HepG2 (cell line): ENCODE results near the gene FAM149A. TPM values are rescaled to one million over a fixed set of nuclear protein-coding genes. Genes with fewer than 3 reads are reported as not detected.

ENCODE experiments used
- ADNP ChIP-seq: sonication (generic); formaldehyde crosslinking; IDR thresholded peaks from 2 replicates; pipeline ENCODE4 v1.4.0; 2020; ENCODE audit warnings: missing genetic modification reagents
- ETV6 ChIP-seq: sonication (generic); formaldehyde crosslinking; conservative IDR thresholded peaks from 2 replicates; pipeline ENCODE4 v1.4.0; 2020; ENCODE audit warnings: missing genetic modification reagents
- FLYWCH1 ChIP-seq: sonication (generic); formaldehyde crosslinking; IDR thresholded peaks from 2 replicates; pipeline ENCODE4 v1.8.1; 2023; ENCODE audit warnings: mild to moderate bottlenecking, missing genetic modification reagents
- HDAC1 ChIP-seq: sonication (generic); formaldehyde crosslinking; IDR thresholded peaks from 2 replicates; pipeline ENCODE4 v1.5.1; 2020; ENCODE audit warnings: mild to moderate bottlenecking, missing genetic modification reagents
- HNF4G ChIP-seq, 2 experiments: sonication (generic) in 1 of 2; formaldehyde crosslinking in 1 of 2; IDR thresholded peaks; 2 replicates each; pipeline versions ENCODE4 v1.4.0 to v1.6.1; 2011 to 2020; ENCODE audit warnings: borderline replicate concordance in 2 of 2, low read depth in 2 of 2, mild to moderate bottlenecking in 2 of 2, low read length in 1 of 2, missing genetic modification reagents in 1 of 2, moderate library complexity in 1 of 2
- HNRNPL ChIP-seq: fragments of 200-400 bp; formaldehyde crosslinking; IDR thresholded peaks from 2 replicates; pipeline ENCODE4 v1.6.1; 2017; ENCODE audit warnings: mild to moderate bottlenecking, low read depth, low read length
- KAT8 ChIP-seq: IDR thresholded peaks from 2 replicates; pipeline ENCODE4 v1.6.1; 2016; ENCODE audit warnings: missing genetic modification reagents, missing compliant biosample characterization
- KDM6A ChIP-seq: IDR thresholded peaks from 2 replicates; pipeline ENCODE4 v1.6.1; 2016; ENCODE audit warnings: low read depth
- MAFF ChIP-seq: IDR thresholded peaks from 2 replicates; pipeline ENCODE4 v1.6.1; 2011; ENCODE audit warnings: low read depth, low read length, improper control_type of control experiment
- MIER2 ChIP-seq: IDR thresholded peaks from 2 replicates; pipeline ENCODE4 v1.6.1; 2016; ENCODE audit warnings: missing biosample characterization, missing genetic modification reagents
- POGZ ChIP-seq: sonication (generic); formaldehyde crosslinking; IDR thresholded peaks from 2 replicates; pipeline ENCODE4 v1.4.0; 2020; ENCODE audit warnings: mild to moderate bottlenecking, missing genetic modification reagents
- RCOR2 ChIP-seq: IDR thresholded peaks from 2 replicates; pipeline ENCODE4 v1.6.1; 2016; ENCODE audit warnings: missing biosample characterization, missing genetic modification reagents
- SP2 ChIP-seq: sonication (generic); formaldehyde crosslinking; IDR thresholded peaks from 2 replicates; pipeline ENCODE4 v1.5.1; 2020; ENCODE audit warnings: mild to moderate bottlenecking, missing genetic modification reagents
- SPEN ChIP-seq: sonication (generic); formaldehyde crosslinking; IDR thresholded peaks from 2 replicates; pipeline ENCODE4 v1.5.1; 2020; ENCODE audit warnings: low read depth, mild to moderate bottlenecking, missing genetic modification reagents
- TOPORS ChIP-seq: sonication (generic); formaldehyde crosslinking; IDR thresholded peaks from 2 replicates; pipeline ENCODE4 v1.8.0; 2023; ENCODE audit warnings: mild to moderate bottlenecking, missing genetic modification reagents
- XRCC5 ChIP-seq: fragments of 200-400 bp; formaldehyde crosslinking; optimal IDR thresholded peaks from 2 replicates; pipeline ENCODE3; 2017; ENCODE audit warnings: mild to moderate bottlenecking, low read length
- ZBTB3 ChIP-seq: sonication (generic); formaldehyde crosslinking; IDR thresholded peaks from 2 replicates; pipeline ENCODE4 v1.4.0; 2020; ENCODE audit warnings: low read depth, mild to moderate bottlenecking, moderate library complexity, missing genetic modification reagents, borderline replicate concordance
- ZFP36L2 ChIP-seq: sonication (generic); formaldehyde crosslinking; IDR thresholded peaks from 2 replicates; pipeline ENCODE4 v1.4.0; 2020; ENCODE audit warnings: missing genetic modification reagents
- ZFP62 ChIP-seq: sonication (generic); formaldehyde crosslinking; IDR thresholded peaks from 2 replicates; pipeline ENCODE4 v1.4.0; 2020; ENCODE audit warnings: missing genetic modification reagents
- ZNF12 ChIP-seq: sonication (generic); formaldehyde crosslinking; IDR thresholded peaks from 2 replicates; pipeline ENCODE4 v1.5.0; 2020; ENCODE audit warnings: missing genetic modification reagents
- ZNF558 ChIP-seq: sonication (generic); formaldehyde crosslinking; IDR thresholded peaks from 2 replicates; pipeline ENCODE4 v1.9.0; 2022; ENCODE audit warnings: mild to moderate bottlenecking, missing genetic modification reagents, borderline replicate concordance
- ZNF7 ChIP-seq: IDR thresholded peaks from 2 replicates; pipeline ENCODE4 v1.6.1; 2016; ENCODE audit warnings: missing biosample characterization, missing genetic modification reagents
- polyA plus RNA-seq, 8 experiments: library from polyadenylated mRNA; depleted of rRNA in 3 of 8; stranded (reverse) in 7 of 8; unstranded in 1 of 8; fragments of >200 nt; fragmentation: Illumina TruSeq in 4 of 8; extraction: Trizol in 4 of 8; gene quantifications; 2 replicates each; pipeline versions ENCODE4 v1.2.1 to v1.2.3, GENCODE V29; 2011 to 2016; ENCODE audit warnings: low read depth in 4 of 8, missing spikeins in 1 of 8, mixed read lengths in 1 of 8; ENCODE audit not compliant: insufficient read depth in 1 of 8
- total RNA-seq, 5 experiments: library from RNA; depleted of rRNA; stranded (reverse); fragments of >200 nt; fragmentation: Illumina TruSeq; extraction: Trizol; gene quantifications; 2 replicates each; pipeline ENCODE4 v1.2.3, GENCODE V29; 2016; ENCODE audit warnings: low read depth in 1 of 5
- TF ChIP-seq, protein P1 (sequence below): sonication (generic); formaldehyde crosslinking; IDR thresholded peaks from 2 replicates; pipeline ENCODE4 v1.5.0; 2020; ENCODE audit warnings: mild to moderate bottlenecking, missing genetic modification reagents, moderate library complexity
- TF ChIP-seq, protein P2 (sequence below): sonication (generic); formaldehyde crosslinking; IDR thresholded peaks from 2 replicates; pipeline ENCODE4 v1.5.0; 2020; ENCODE audit warnings: missing genetic modification reagents
- TF ChIP-seq, protein P3 (sequence below): sonication (generic); formaldehyde crosslinking; IDR thresholded peaks from 2 replicates; pipeline ENCODE4 v1.5.0; 2020; ENCODE audit warnings: missing genetic modification reagents

The FAM149A gene
- total and polyA plus RNA-seq, 2 of the 13 experiments (the other 11 are each of a cell fraction or from before 2014, with no cell fraction given), result not detected

DNA sequence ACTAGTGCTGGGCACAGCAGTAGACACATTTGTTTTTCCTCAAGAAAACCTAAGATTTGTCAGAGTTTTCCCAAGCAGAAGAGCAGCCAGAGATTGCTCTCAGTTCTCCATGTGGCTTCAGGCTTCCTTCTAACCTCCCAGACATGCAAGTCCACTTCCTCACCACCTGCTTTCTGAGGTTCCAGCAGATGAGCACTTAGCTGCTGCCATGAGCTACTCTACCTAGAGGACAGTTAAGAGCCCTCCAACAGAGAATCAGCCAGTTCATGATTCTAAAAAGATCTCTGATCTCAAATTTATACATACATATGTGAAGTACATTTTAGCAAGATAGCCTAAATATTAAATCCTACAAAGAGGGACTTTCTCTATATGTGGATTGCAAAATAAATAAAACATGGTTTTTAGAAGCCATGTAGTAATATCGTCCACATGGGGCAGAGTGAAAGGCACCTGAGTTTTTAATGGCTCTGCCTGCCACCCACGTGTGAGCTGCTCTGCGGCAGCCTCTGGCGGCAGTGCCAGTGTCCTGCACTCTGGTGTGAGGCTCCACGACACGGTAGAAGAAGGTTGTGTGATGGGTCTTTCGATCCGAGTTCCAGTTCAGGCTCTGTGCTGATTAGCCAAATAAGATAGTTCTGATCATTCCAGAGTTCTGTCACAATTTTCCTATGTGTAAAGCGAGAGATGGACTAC is 97.2 kb downstream of the FAM149A start (continued):
- TF ChIP-seq HNRNPL (0 out of 2 replicates have a peak, but pooled peaks have one; percentile 59), HNF4G (IDR thresholded peaks at IDR 0.05; ENCODE audit: borderline replicate concordance, low read depth, low read length) (no peak), HNF4G (CRISPR knock-in tag; IDR thresholded peaks at IDR 0.05; ENCODE audit: borderline replicate concordance, low read depth) (no peak), FLYWCH1 (CRISPR knock-in tag) (no peak), ZNF558 (no peak), RCOR2 (0 out of 2 replicates have a peak, but pooled peaks have one; percentile 30), KDM6A (CRISPR knock-in tag) (no peak), MIER2 (CRISPR knock-in tag) (0 out of 2 replicates have a peak, but pooled peaks have one; percentile 25), ADNP (CRISPR knock-in tag) (no peak), ETV6 (CRISPR knock-in tag) (no peak), XRCC5 (peak; percentile 79), SPEN (CRISPR knock-in tag) (no peak), MAFF (no peak), ZNF7 (CRISPR knock-in tag) (no peak), ZFP62 (CRISPR knock-in tag) (no peak), ZBTB3 (CRISPR knock-in tag) (no peak), ZFP36L2 (CRISPR knock-in tag) (no peak), HDAC1 (CRISPR knock-in tag) (peak; percentile 43), ZNF12 (CRISPR knock-in tag) (no peak), KAT8 (CRISPR knock-in tag) (peak; percentile 49; the same call in 1 of the 2 replicates), POGZ (peak; percentile 64), TOPORS (no peak), SP2 (CRISPR knock-in tag) (no peak)
- TF ChIP-seq, protein P1, sequence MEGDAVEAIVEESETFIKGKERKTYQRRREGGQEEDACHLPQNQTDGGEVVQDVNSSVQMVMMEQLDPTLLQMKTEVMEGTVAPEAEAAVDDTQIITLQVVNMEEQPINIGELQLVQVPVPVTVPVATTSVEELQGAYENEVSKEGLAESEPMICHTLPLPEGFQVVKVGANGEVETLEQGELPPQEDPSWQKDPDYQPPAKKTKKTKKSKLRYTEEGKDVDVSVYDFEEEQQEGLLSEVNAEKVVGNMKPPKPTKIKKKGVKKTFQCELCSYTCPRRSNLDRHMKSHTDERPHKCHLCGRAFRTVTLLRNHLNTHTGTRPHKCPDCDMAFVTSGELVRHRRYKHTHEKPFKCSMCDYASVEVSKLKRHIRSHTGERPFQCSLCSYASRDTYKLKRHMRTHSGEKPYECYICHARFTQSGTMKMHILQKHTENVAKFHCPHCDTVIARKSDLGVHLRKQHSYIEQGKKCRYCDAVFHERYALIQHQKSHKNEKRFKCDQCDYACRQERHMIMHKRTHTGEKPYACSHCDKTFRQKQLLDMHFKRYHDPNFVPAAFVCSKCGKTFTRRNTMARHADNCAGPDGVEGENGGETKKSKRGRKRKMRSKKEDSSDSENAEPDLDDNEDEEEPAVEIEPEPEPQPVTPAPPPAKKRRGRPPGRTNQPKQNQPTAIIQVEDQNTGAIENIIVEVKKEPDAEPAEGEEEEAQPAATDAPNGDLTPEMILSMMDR (CRISPR knock-in tag), result peak; percentile 82
- TF ChIP-seq, protein P2, sequence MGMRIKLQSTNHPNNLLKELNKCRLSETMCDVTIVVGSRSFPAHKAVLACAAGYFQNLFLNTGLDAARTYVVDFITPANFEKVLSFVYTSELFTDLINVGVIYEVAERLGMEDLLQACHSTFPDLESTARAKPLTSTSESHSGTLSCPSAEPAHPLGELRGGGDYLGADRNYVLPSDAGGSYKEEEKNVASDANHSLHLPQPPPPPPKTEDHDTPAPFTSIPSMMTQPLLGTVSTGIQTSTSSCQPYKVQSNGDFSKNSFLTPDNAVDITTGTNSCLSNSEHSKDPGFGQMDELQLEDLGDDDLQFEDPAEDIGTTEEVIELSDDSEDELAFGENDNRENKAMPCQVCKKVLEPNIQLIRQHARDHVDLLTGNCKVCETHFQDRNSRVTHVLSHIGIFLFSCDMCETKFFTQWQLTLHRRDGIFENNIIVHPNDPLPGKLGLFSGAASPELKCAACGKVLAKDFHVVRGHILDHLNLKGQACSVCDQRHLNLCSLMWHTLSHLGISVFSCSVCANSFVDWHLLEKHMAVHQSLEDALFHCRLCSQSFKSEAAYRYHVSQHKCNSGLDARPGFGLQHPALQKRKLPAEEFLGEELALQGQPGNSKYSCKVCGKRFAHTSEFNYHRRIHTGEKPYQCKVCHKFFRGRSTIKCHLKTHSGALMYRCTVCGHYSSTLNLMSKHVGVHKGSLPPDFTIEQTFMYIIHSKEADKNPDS (CRISPR knock-in tag), result no peak
- TF ChIP-seq, protein P3, sequence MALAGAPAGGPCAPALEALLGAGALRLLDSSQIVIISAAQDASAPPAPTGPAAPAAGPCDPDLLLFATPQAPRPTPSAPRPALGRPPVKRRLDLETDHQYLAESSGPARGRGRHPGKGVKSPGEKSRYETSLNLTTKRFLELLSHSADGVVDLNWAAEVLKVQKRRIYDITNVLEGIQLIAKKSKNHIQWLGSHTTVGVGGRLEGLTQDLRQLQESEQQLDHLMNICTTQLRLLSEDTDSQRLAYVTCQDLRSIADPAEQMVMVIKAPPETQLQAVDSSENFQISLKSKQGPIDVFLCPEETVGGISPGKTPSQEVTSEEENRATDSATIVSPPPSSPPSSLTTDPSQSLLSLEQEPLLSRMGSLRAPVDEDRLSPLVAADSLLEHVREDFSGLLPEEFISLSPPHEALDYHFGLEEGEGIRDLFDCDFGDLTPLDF (CRISPR knock-in tag), result no peak
